22Rv1 (cell line): ENCODE measurements around the gene APPL2.

Experiments
- ZFX ChIP-seq: fragments of 450-650 bp; IDR thresholded peaks from 2 replicates; pipeline ENCODE4 v1.6.1; 2017; ENCODE audit warnings: antibody characterized with exemption, borderline replicate concordance
- TF ChIP-seq, protein P1 (sequence below): fragments of 450-650 bp; IDR thresholded peaks from 2 replicates; pipeline ENCODE4 v1.5.1; 2017; ENCODE audit warnings: mild to moderate bottlenecking

DNA sequence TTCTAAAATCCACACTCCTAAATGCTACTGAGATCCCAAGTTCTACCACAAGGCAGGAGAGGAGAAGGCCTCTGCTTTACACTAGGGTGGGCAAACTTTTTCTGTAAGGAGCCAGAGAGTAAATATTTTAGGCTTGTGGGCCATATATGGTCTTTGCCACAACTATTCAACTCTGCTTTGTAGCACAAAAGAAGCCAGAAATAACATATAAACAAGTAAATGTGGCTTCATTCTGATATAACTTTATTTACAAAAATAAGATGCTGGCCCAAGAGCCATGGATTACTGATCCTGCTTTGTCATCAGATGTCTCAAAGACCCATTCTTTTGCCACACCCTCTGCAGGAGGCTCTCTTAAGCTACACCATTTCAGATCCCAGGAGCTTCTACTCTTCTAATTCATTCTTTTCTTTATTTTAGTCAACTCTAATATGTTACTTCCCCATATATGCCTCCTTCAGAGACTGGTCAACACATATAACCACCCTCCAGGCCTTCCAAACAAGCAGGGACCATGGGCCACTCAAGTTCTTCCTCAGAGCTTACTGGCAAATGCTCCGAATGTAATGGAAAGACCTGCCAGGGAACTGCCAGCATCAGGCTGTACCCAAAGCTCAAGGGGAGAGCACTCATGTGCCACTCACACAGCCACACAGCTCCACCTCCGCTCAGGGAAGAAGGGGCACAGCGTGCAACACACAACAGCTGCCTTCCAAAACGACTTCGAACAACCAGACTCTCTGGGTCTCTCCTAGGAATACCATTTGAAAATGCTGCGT, 15.6 kb downstream of the APPL2 start:
- TF ChIP-seq, protein P1, sequence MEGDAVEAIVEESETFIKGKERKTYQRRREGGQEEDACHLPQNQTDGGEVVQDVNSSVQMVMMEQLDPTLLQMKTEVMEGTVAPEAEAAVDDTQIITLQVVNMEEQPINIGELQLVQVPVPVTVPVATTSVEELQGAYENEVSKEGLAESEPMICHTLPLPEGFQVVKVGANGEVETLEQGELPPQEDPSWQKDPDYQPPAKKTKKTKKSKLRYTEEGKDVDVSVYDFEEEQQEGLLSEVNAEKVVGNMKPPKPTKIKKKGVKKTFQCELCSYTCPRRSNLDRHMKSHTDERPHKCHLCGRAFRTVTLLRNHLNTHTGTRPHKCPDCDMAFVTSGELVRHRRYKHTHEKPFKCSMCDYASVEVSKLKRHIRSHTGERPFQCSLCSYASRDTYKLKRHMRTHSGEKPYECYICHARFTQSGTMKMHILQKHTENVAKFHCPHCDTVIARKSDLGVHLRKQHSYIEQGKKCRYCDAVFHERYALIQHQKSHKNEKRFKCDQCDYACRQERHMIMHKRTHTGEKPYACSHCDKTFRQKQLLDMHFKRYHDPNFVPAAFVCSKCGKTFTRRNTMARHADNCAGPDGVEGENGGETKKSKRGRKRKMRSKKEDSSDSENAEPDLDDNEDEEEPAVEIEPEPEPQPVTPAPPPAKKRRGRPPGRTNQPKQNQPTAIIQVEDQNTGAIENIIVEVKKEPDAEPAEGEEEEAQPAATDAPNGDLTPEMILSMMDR = no peak
- TF ChIP-seq ZFX = no peak
